ENCODE data around the gene ACE.
A peak's percentile ranks its signal among the peaks of the same experiment; 100 is the strongest.

Gene ACE

GRCh38 chr17:63474586-63475460 is 2.0 kb upstream of the ACE start:
- DNase-seq (ENCODE audit: low read depth in 3 of 3, low spot score in 1 of 3) = no peak

- DNase-seq (ENCODE audit: low read depth in 3 of 3, low spot score in 1 of 3) = no peak
These were observed 1.1 kb upstream of the ACE start for GRCh38 chr17:63475491-63476412.

GRCh38 chr17:63476459-63476853 is 405 bp upstream of the ACE start:
- DNase-seq (ENCODE audit: low read depth in 3 of 3, low spot score in 1 of 3) = no peak

GRCh38 chr17:63477480-63478440 is 899 bp downstream of the ACE start:
- DNase-seq (ENCODE audit: low read depth in 3 of 3, low spot score in 1 of 3) = no peak

GRCh38 chr17:63478814-63479494 is 2.1 kb downstream of the ACE start:
- DNase-seq (ENCODE audit: low read depth in 3 of 3, low spot score in 1 of 3) = peak; percentile 46 to 63 (median 58)

GRCh38 chr17:63479495-63480184 is 2.8 kb downstream of the ACE start:
- no peak for DNase-seq (ENCODE audit: low read depth in 3 of 3, low spot score in 1 of 3)

- DNase-seq (ENCODE audit: low read depth in 3 of 3, low spot score in 1 of 3) = no peak
These were observed 3.4 kb downstream of the ACE start for GRCh38 chr17:63480192-63480784.

GRCh38 chr17:63480826-63481487 is 4.1 kb downstream of the ACE start:
- DNase-seq (ENCODE audit: low read depth in 3 of 3, low spot score in 1 of 3) = no peak

GRCh38 chr17:63481488-63481870 is 4.6 kb downstream of the ACE start:
- no peak for DNase-seq (ENCODE audit: low read depth in 3 of 3, low spot score in 1 of 3)

- DNase-seq (ENCODE audit: low read depth in 3 of 3, low spot score in 1 of 3) = no peak
These were observed 5.6 kb downstream of the ACE start for GRCh38 chr17:63482509-63482908.

- DNase-seq (ENCODE audit: low read depth in 3 of 3, low spot score in 1 of 3) = no peak
These were observed 6.2 kb downstream of the ACE start for GRCh38 chr17:63483038-63483437.

- no peak for DNase-seq (ENCODE audit: low read depth in 3 of 3, low spot score in 1 of 3)
These were observed 7.1 kb downstream of the ACE start for GRCh38 chr17:63483655-63484575.

GRCh38 chr17:63486317-63487013 is 9.6 kb downstream of the ACE start:
- DNase-seq (ENCODE audit: low read depth in 3 of 3, low spot score in 1 of 3) = no peak

- no peak for DNase-seq (ENCODE audit: low read depth in 3 of 3, low spot score in 1 of 3)
These were observed 10.1 kb downstream of the ACE start for GRCh38 chr17:63487014-63487339.

GRCh38 chr17:63488851-63489250 is 12.0 kb downstream of the ACE start:
- DNase-seq (ENCODE audit: low read depth in 3 of 3, low spot score in 1 of 3) = no peak

GRCh38 chr17:63489291-63489690 is 12.4 kb downstream of the ACE start:
- DNase-seq (ENCODE audit: low read depth in 3 of 3, low spot score in 1 of 3) = no peak

- no peak for DNase-seq (ENCODE audit: low read depth in 3 of 3, low spot score in 1 of 3)
These were observed 13.5 kb downstream of the ACE start for GRCh38 chr17:63490329-63490728.

All from stimulated activated CD4-positive, alpha-beta T cell treated with anti-CD3 and anti-CD28 coated beads, TNF-alpha, amount 100 ng/mL, for 1 hour (primary cell).